ENCODE data around the gene TXNDC15. TPM values are rescaled to one million over a fixed set of nuclear protein-coding genes. Genes with fewer than 3 reads are reported as not detected.

Gene TXNDC15
- total and polyA plus RNA-seq, 2 of the 13 experiments (the other 11 are each of a cell fraction or from before 2014, with no cell fraction given): 22.2 to 49.9 TPM

DNA sequence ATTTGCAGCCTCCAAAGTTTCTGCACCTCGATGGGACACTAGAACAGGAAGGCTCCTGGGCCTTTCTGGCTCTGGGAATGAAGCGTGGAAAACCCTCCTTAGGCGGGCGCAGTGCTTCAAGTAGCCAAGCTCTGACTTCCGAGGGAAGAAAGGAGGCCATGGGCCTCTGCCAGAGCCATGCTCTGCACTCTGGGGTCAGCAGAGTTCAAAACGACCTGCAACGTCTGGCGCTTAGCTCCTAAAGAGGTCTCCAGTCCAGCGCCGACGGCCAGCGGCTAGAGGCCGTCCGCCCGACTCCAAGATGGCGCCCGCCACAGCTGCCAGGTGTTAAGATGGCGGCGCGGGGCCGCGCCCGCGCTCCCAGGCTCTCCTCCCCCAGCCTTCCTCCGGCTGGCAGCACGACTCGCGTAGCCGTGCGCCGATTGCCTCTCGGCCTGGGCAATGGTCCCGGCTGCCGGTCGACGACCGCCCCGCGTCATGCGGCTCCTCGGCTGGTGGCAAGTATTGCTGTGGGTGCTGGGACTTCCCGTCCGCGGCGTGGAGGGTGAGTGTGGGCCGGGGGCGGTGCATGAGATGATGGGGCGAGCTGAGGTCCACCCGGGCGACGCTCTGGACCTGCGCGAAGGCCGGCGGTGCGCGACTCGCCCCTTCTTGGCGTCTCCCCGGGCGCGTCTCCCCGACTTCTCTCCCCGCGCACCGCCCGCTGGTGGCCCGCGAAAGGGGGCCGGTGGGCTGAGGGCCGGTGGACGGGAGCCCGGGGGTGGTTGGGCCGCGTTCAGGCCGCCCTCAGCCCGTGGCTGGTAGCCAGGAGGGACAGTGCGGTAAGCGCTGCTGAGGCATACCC is at the start of gene TXNDC15 (continued):
- TF ChIP-seq, protein P1, sequence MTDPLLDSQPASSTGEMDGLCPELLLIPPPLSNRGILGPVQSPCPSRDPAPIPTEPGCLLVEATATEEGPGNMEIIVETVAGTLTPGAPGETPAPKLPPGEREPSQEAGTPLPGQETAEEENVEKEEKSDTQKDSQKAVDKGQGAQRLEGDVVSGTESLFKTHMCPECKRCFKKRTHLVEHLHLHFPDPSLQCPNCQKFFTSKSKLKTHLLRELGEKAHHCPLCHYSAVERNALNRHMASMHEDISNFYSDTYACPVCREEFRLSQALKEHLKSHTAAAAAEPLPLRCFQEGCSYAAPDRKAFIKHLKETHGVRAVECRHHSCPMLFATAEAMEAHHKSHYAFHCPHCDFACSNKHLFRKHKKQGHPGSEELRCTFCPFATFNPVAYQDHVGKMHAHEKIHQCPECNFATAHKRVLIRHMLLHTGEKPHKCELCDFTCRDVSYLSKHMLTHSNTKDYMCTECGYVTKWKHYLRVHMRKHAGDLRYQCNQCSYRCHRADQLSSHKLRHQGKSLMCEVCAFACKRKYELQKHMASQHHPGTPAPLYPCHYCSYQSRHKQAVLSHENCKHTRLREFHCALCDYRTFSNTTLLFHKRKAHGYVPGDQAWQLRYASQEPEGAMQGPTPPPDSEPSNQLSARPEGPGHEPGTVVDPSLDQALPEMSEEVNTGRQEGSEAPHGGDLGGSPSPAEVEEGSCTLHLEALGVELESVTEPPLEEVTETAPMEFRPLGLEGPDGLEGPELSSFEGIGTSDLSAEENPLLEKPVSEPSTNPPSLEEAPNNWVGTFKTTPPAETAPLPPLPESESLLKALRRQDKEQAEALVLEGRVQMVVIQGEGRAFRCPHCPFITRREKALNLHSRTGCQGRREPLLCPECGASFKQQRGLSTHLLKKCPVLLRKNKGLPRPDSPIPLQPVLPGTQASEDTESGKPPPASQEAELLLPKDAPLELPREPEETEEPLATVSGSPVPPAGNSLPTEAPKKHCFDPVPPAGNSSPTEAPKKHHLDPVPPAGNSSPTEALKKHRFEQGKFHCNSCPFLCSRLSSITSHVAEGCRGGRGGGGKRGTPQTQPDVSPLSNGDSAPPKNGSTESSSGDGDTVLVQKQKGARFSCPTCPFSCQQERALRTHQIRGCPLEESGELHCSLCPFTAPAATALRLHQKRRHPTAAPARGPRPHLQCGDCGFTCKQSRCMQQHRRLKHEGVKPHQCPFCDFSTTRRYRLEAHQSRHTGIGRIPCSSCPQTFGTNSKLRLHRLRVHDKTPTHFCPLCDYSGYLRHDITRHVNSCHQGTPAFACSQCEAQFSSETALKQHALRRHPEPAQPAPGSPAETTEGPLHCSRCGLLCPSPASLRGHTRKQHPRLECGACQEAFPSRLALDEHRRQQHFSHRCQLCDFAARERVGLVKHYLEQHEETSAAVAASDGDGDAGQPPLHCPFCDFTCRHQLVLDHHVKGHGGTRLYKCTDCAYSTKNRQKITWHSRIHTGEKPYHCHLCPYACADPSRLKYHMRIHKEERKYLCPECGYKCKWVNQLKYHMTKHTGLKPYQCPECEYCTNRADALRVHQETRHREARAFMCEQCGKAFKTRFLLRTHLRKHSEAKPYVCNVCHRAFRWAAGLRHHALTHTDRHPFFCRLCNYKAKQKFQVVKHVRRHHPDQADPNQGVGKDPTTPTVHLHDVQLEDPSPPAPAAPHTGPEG (CRISPR knock-in tag; IDR thresholded peaks at IDR 0.05): peak; percentile 83; the same call in 1 of the 2 replicates
- TF ChIP-seq TSC22D2 (CRISPR knock-in tag; IDR thresholded peaks at IDR 0.05; ENCODE audit: borderline replicate concordance): no peak
- TF ChIP-seq JUNB (CRISPR knock-in tag; IDR thresholded peaks at IDR 0.05; ENCODE audit: borderline replicate concordance): 0 out of 2 replicates have a peak, but pooled peaks have one; percentile 41
- TF ChIP-seq ZFP36L2 (CRISPR knock-in tag; IDR thresholded peaks at IDR 0.05): no peak
- TF ChIP-seq FOXP1 (IDR thresholded peaks at IDR 0.05): no peak
- no peak for TF ChIP-seq FOXP1 (CRISPR knock-in tag; IDR thresholded peaks at IDR 0.05)
- TF ChIP-seq, protein P2, sequence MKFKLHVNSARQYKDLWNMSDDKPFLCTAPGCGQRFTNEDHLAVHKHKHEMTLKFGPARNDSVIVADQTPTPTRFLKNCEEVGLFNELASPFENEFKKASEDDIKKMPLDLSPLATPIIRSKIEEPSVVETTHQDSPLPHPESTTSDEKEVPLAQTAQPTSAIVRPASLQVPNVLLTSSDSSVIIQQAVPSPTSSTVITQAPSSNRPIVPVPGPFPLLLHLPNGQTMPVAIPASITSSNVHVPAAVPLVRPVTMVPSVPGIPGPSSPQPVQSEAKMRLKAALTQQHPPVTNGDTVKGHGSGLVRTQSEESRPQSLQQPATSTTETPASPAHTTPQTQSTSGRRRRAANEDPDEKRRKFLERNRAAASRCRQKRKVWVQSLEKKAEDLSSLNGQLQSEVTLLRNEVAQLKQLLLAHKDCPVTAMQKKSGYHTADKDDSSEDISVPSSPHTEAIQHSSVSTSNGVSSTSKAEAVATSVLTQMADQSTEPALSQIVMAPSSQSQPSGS (CRISPR knock-in tag; IDR thresholded peaks at IDR 0.05): peak; percentile 67; the same call in 1 of the 2 replicates
- peak; percentile 86; the same call in 1 of the 2 replicates for TF ChIP-seq ZNF83 (CRISPR knock-in tag; IDR thresholded peaks at IDR 0.05; ENCODE audit: borderline replicate concordance)
- TF ChIP-seq IKZF1 (IDR thresholded peaks at IDR 0.05): no peak
- TF ChIP-seq ISX (CRISPR knock-in tag; conservative IDR thresholded peaks at IDR 0.05): peak; percentile 84; the same call in 1 of the 2 replicates
- TF ChIP-seq, protein P3, sequence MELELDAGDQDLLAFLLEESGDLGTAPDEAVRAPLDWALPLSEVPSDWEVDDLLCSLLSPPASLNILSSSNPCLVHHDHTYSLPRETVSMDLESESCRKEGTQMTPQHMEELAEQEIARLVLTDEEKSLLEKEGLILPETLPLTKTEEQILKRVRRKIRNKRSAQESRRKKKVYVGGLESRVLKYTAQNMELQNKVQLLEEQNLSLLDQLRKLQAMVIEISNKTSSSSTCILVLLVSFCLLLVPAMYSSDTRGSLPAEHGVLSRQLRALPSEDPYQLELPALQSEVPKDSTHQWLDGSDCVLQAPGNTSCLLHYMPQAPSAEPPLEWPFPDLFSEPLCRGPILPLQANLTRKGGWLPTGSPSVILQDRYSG (CRISPR knock-in tag; IDR thresholded peaks at IDR 0.05): peak; percentile 94
- peak; percentile 84; the same call in 1 of the 2 replicates for TF ChIP-seq ELF4 (CRISPR knock-in tag; IDR thresholded peaks at IDR 0.05; ENCODE audit: borderline replicate concordance)
- TF ChIP-seq ZNF530 (CRISPR knock-in tag; IDR thresholded peaks at IDR 0.05; ENCODE audit: low read depth): 0 out of 2 replicates have a peak, but pooled peaks have one; percentile 41
- no peak for TF ChIP-seq TBX3 (IDR thresholded peaks at IDR 0.05; ENCODE audit: borderline replicate concordance)
- peak; percentile 99 for TF ChIP-seq PHF8 (CRISPR knock-in tag; IDR thresholded peaks at IDR 0.05)
- no peak for TF ChIP-seq ZNF367 (CRISPR knock-in tag; IDR thresholded peaks at IDR 0.05; ENCODE audit: borderline replicate concordance)
- peak; percentile 76; the same call in 1 of the 2 replicates for TF ChIP-seq ZNF589 (CRISPR knock-in tag; conservative IDR thresholded peaks at IDR 0.05)
- TF ChIP-seq FOSL2 (CRISPR knock-in tag; IDR thresholded peaks at IDR 0.05): peak; percentile 18; the same call in 1 of the 2 replicates
- TF ChIP-seq SSRP1 (CRISPR knock-in tag; IDR thresholded peaks at IDR 0.05): no peak
- TF ChIP-seq ZNF317 (CRISPR knock-in tag; IDR thresholded peaks at IDR 0.05): peak; percentile 83
- TF ChIP-seq ZNF354B (CRISPR knock-in tag; IDR thresholded peaks at IDR 0.05): no peak
- TF ChIP-seq KMT2B (CRISPR knock-in tag; IDR thresholded peaks at IDR 0.05): peak; percentile 91
- no peak for TF ChIP-seq TRIM24 (CRISPR knock-in tag; IDR thresholded peaks at IDR 0.05)
- TF ChIP-seq SNAPC2 (CRISPR knock-in tag; IDR thresholded peaks at IDR 0.05): peak; percentile 61; the same call in 1 of the 2 replicates

Data from HepG2 (cell line).